GM18505 (cell line): ENCODE measurements around the gene OGFOD2.

ENCODE experiments used
- ATAC-seq: cut with Tn5 transposase; IDR thresholded peaks from one replicate; pipeline ENCODE4 v1.9.1; 2021; ENCODE audit not compliant: unreplicated experiment
- POLR2A ChIP-seq: IDR thresholded peaks from 4 replicates; pipeline ENCODE4 v1.6.1; 2011; ENCODE audit warnings: borderline replicate concordance; ENCODE audit not compliant: insufficient read depth, insufficient read length; ENCODE audit errors: extremely low read depth

Gene OGFOD2

GRCh38 chr12:122977153-122977552 lies 2.1 kb downstream of the OGFOD2 start:
- ATAC-seq, result no peak
- no peak for TF ChIP-seq POLR2A

DNA sequence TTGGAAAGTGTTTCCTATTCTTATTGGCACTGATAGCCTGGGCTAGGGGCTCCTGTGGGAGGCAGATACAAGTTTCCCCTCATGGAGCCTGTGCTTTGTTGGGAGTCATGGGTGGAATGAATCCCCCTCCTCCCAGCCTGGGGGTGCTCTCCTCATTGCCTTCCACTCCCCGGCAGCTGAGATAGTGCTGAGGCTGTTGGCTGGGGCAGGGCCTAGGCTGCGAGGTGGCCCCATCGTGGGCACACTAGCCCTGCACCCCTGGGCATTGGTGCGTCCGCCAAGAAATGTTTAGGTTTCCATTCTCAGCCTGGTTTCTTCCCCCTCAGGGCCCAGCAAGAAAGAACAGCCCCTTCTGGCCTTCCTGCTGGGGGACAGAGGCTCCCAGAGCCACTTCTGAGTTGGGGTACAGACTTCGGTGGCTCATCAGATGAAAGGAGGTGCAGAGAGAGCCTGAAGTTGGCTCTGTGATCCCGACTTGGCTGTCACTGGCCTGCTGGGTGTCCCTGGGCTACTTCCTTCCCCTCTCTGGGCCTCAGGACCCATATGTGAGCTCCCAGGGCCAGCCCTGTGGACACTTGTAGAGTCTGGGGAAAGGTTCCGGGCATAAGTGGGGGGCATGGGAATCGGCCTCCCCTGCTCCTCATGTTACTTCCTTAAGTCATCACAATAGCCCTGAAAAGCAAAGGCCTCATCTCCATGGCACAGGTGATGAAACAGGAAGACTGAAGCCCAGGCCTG lies 2.8 kb downstream of the OGFOD2 start:
- ATAC-seq, result no peak
- no peak for TF ChIP-seq POLR2A

DNA sequence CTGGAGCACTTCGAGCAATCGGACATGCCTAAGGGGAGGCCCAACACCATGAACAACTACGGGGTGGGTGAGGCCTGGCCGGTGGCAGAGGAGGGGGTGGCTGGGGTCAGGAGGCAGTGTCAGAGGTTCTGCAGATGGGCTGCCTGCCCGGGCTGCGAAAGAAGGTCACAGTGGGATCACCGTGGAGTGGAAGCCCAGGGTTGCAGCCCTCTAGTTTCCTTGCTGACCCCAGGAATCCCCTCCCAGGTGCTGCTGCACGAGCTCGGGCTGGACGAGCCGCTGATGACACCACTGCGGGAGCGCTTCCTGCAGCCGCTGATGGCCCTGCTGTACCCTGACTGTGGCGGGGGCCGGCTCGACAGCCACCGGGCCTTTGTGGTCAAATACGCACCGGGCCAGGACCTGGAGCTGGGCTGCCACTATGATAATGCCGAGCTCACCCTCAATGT lies 3.5 kb downstream of the OGFOD2 start:
- no peak for ATAC-seq
- no peak for TF ChIP-seq POLR2A

- ATAC-seq, result no peak
- TF ChIP-seq POLR2A, result no peak
Observed at GRCh38 chr12:122979001-122979907, 4.2 kb downstream of the OGFOD2 start.

DNA sequence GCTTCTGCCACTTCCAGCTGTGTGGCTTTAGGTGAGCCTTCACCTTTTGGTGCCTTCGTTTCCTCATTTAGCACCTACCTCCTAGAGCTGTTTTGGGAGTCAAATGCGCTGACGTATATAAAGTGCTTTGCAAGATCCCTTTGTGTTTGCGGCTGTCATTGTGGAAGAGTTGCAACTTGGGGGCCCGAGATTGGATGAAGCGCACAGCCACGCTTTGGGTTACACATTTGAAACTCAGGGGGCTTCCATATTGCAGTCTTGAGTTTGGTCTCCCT lies 4.8 kb downstream of the OGFOD2 start:
- no peak for ATAC-seq
- TF ChIP-seq POLR2A, result no peak

DNA sequence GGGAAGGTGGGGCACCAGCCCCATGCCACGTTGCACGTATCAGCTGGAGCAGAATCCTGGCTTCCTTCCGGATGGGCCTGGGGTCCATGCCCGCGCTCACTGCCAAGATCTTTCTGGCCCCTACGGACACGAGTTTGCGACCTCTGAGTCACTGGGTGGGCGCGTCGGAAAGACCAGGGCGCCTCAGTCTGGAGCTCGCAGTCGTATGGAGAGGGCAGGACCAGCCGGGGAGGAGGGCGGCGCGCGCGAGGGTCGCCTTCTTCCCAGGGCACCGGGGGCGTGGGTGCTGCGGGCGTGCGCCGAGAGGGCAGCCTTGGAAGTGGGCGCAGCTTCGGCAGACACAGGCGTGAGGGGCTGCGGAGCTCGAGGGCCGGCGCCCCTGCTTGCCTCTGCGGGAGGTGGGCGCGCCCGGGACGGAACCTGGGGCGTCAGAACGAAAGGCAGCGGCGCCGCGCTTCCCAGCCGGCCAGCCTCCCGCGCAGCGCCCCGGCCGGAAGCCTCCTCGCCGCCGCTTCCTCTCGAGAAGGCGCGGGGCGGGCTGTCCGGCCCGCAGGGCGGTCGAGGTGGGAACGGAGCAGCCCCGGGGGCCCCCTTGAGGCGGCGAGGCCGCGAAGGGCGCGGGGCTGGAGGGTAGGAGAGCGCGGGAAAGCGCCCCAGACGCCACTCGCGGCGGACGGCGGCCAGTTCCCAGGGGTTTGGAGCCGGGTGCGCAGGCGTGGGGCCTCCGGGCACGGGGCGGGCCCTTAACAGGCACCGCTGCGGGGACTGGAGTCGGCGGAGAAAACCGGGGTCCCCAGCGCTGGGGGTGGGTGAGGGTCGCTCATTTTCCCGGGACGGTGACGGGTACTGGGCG lies 5.4 kb downstream of the OGFOD2 start, which contains the start of gene ARL6IP4:
ARL6IP4 (plus strand) TSS at position 499 of the 853 bp plus-strand sequence. CDS start 459 bp downstream, outside the sequence.
- TF ChIP-seq POLR2A, result peak; percentile 74
- ATAC-seq, result peak; percentile 59

- TF ChIP-seq POLR2A, result no peak
- peak; percentile 12 for ATAC-seq
Observed at GRCh38 chr12:122981036-122981471, 6.0 kb downstream of the OGFOD2 start.

- ATAC-seq, result no peak
- no peak for TF ChIP-seq POLR2A
Observed at GRCh38 chr12:122981587-122982476, 6.8 kb downstream of the OGFOD2 start.

DNA sequence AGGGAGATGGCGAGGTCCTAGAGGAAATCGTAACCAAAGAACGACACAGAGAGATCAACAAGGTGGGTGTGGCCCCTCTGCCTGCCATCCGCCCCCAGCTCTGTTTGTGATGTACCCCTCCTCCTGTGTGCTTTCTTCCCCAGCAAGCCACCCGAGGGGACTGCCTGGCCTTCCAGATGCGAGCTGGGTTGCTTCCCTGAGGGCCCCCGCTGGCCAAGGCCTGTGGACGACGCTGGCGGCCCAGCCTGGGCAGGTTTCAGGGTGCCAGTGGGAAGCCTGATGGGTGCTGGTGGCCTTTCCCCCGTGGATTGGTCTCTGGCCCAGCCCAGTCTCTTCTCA lies 7.4 kb downstream of the OGFOD2 start:
- ATAC-seq, result no peak
- TF ChIP-seq POLR2A, result no peak

DNA sequence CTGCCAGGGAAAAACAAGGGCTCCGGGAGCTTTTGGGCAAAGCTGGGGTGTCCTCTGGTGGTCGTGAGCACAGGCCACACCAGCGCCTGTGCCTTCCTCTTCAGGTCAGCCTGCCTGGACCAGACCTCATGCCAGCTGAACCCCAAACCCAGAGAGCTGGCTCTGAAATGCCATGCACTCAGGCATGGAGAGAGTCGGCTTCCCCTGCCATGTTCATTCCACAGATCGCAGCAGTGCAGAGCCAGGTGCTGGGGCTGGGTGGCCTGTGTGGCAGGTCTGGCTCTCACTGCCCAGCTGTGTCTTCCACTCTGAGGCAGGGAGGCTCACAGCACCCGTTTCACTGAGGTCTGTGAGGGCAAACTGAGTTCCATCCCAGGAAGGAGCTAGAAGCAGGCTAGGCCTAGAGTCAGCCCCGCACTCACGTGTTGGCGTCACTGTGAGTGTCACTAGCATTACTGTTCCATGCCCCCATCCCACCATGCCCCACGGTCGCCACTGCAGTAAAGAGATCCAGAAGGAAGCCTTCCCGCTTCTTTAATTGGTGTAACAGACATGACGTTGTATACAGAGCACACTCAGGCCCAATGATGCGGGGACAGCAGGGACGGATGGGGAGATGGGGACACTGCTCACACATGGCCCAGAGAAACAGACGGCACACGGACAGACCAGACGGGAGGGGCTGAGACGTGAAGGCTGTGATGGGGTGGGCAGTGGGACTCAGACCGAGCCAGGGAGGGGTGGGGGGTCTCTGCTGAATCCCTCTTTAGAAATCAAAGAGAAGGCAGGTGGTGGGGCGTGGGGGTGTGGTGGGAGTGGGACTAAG lies 8.1 kb downstream of the OGFOD2 start:
- no peak for TF ChIP-seq POLR2A
- ATAC-seq, result no peak

DNA sequence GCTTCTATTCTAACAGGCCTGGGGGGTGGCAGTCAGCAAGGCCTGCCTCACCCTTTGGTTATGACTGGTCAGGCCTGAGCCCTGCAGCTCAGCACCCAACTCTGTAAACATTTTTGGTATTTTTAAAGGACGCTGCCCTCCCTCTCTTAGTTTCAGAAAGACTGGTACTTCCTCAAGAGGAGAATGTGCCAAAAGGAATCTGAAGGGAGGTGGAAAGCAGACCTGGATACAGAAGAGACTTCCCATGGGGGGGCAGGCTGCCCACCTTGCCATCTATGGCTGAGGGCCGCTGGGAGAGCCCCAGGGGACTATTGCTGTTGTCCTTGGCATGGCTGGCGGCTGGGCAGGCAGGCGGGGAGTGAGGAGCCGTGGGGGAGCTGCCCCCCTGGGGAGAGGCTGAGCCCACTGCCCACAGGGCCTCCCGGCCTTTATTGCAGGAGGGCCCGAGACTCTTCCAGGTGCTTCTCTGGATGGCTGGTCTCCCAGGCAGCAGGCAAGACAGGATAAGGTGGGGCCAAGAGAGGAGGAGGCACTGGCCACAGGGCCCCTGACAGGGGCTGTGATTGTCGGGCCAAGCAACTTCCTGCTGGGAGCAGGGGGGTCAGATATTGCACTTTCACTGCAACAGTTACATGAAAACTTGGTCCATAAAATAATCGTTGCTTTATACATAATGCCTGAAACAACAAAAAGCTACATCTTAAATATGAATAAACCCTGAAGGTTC lies 8.9 kb downstream of the OGFOD2 start:
- ATAC-seq, result no peak
- TF ChIP-seq POLR2A, result no peak
